Measurements from ENCODE around the gene HSD17B12.

DNA sequence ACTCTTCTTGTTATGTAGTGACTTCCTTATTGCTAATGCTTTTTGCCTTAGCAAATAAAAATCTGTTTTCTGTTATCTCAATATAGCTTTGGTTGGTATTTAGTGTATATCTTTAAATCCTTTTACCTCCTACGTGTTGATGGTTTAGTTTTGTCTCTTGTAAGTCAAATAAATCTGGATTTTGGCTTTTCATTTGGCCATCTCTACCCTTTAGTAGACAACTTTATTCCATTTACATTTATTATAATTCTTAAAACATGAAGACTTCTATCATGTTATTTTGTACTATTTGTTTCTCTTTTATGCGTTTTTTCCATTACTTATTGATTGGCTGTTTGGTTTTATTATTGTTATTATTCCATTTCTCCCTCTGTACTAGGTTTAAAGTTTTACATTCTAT lies 180.6 kb downstream of the HSD17B12 start:
- no peak for TF ChIP-seq POLR2A (IDR thresholded peaks at IDR 0.05)
- TF ChIP-seq, protein P1, sequence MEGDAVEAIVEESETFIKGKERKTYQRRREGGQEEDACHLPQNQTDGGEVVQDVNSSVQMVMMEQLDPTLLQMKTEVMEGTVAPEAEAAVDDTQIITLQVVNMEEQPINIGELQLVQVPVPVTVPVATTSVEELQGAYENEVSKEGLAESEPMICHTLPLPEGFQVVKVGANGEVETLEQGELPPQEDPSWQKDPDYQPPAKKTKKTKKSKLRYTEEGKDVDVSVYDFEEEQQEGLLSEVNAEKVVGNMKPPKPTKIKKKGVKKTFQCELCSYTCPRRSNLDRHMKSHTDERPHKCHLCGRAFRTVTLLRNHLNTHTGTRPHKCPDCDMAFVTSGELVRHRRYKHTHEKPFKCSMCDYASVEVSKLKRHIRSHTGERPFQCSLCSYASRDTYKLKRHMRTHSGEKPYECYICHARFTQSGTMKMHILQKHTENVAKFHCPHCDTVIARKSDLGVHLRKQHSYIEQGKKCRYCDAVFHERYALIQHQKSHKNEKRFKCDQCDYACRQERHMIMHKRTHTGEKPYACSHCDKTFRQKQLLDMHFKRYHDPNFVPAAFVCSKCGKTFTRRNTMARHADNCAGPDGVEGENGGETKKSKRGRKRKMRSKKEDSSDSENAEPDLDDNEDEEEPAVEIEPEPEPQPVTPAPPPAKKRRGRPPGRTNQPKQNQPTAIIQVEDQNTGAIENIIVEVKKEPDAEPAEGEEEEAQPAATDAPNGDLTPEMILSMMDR (IDR thresholded peaks at IDR 0.05) = no peak
